Measurements from ENCODE around the gene TRPM3.

Gene TRPM3

GRCh38 chr9:70988551-70988950, 132.9 kb downstream of the TRPM3 start:
- no peak for TF ChIP-seq CTCF (IDR thresholded peaks at IDR 0.05; ENCODE audit: extremely low read depth, missing control alignments)

GRCh38 chr9:70987986-70988385, 133.4 kb downstream of the TRPM3 start:
- no peak for TF ChIP-seq CTCF (IDR thresholded peaks at IDR 0.05; ENCODE audit: extremely low read depth, missing control alignments)
- no peak for DNase-seq (ENCODE audit: low spot score)

More at GRCh38 chr9:70988551-70988950, 132.9 kb downstream of the TRPM3 start:
- DNase-seq (ENCODE audit: low spot score): no peak

GRCh38 chr9:70986984-70987383, 134.4 kb downstream of the TRPM3 start:
- TF ChIP-seq CTCF (IDR thresholded peaks at IDR 0.05; ENCODE audit: extremely low read depth, missing control alignments): no peak
- DNase-seq (ENCODE audit: low spot score): no peak

GRCh38 chr9:70983723-70984295, 137.6 kb downstream of the TRPM3 start:
- DNase-seq (ENCODE audit: low spot score): no peak

GRCh38 chr9:70981312-70981711, 140.1 kb downstream of the TRPM3 start:
- TF ChIP-seq CTCF (IDR thresholded peaks at IDR 0.05; ENCODE audit: extremely low read depth, missing control alignments): no peak
- no peak for DNase-seq (ENCODE audit: low spot score)

More at GRCh38 chr9:70983723-70984295, 137.6 kb downstream of the TRPM3 start:
- TF ChIP-seq CTCF (IDR thresholded peaks at IDR 0.05; ENCODE audit: extremely low read depth, missing control alignments): no peak

GRCh38 chr9:70979966-70980365, 141.5 kb downstream of the TRPM3 start:
- no peak for DNase-seq (ENCODE audit: low spot score)
- TF ChIP-seq CTCF (IDR thresholded peaks at IDR 0.05; ENCODE audit: extremely low read depth, missing control alignments): no peak

GRCh38 chr9:70978085-70978484, 143.3 kb downstream of the TRPM3 start:
- TF ChIP-seq CTCF (IDR thresholded peaks at IDR 0.05; ENCODE audit: extremely low read depth, missing control alignments): no peak
- no peak for DNase-seq (ENCODE audit: low spot score)

All from GM20000 (cell line).